Stimulated activated CD4-positive, alpha-beta T cell treated with anti-CD3 and anti-CD28 coated beads, Interleukin-2, amount 100 ng/mL, for 24 hours (primary cell): ENCODE measurements around the gene LTBP4.
A peak's percentile ranks its signal among the peaks of the same experiment; 100 is the strongest.
"Not testable (repeated sequence)": the region's sequence is repeated elsewhere in the genome, so short reads cannot be mapped to it uniquely, and the experiment has no call there.

Source experiments
- DNase-seq, 2 donors: peaks; one replicate each; pipeline ENCODE4 v3.0.0-alpha.2; 2020

The LTBP4 gene

GRCh38 chr19:40632311-40633036 lies 31.3 kb downstream of the LTBP4 start:
- DNase-seq = no peak

- no peak for DNase-seq
These were observed 32.0 kb downstream of the LTBP4 start for GRCh38 chr19:40633207-40633606.

GRCh38 chr19:40638327-40638726 lies 37.2 kb downstream of the LTBP4 start:
- DNase-seq = no peak

GRCh38 chr19:40639638-40639982 lies 38.4 kb downstream of the LTBP4 start:
- no peak for DNase-seq

GRCh38 chr19:40640744-40641143 lies 39.6 kb downstream of the LTBP4 start:
- no peak for DNase-seq

- no peak for DNase-seq
These were observed 40.1 kb downstream of the LTBP4 start for GRCh38 chr19:40641281-40641680.

GRCh38 chr19:40642051-40642706 lies 41.0 kb downstream of the LTBP4 start:
- DNase-seq = no peak

GRCh38 chr19:40642757-40643305 lies 41.7 kb downstream of the LTBP4 start:
- DNase-seq = no peak

GRCh38 chr19:40646743-40647254 lies 45.6 kb downstream of the LTBP4 start:
- no peak for DNase-seq

GRCh38 chr19:40649903-40650675 lies 48.9 kb downstream of the LTBP4 start:
- DNase-seq = not testable (repeated sequence)

GRCh38 chr19:40650749-40651305 lies 49.7 kb downstream of the LTBP4 start:
- no peak for DNase-seq

GRCh38 chr19:40652303-40652702 lies 51.1 kb downstream of the LTBP4 start:
- DNase-seq = not testable (repeated sequence)

- DNase-seq = not testable (repeated sequence)
These were observed 54.5 kb downstream of the LTBP4 start for GRCh38 chr19:40655684-40656083.

- DNase-seq = no peak
These were observed 56.9 kb downstream of the LTBP4 start for GRCh38 chr19:40658031-40658430.

GRCh38 chr19:40659116-40659515 lies 57.9 kb downstream of the LTBP4 start:
- no peak for DNase-seq

GRCh38 chr19:40659566-40659965 lies 58.4 kb downstream of the LTBP4 start:
- DNase-seq = no peak

- no peak for DNase-seq
These were observed 60.4 kb downstream of the LTBP4 start for GRCh38 chr19:40661616-40662015.

- peak; percentile 95 to 96 for DNase-seq
These were observed 61.9 kb downstream of the LTBP4 start for GRCh38 chr19:40662925-40663694.

GRCh38 chr19:40663695-40664692 lies 62.8 kb downstream of the LTBP4 start:
- DNase-seq = peak; percentile 9 to 40

GRCh38 chr19:40666803-40667438 lies 65.8 kb downstream of the LTBP4 start:
- no peak for DNase-seq
